ENCODE data around the gene LRRC43.

LRRC43 gene

GRCh38 chr12:122206976-122207375 is 24.1 kb downstream of the LRRC43 start:
- H3K4me3 ChIP-seq (ENCODE audit: low read length) = no peak overlapping the region
- DNase-seq (ENCODE audit: low read depth) = no peak
- no peak for TF ChIP-seq CTCF (conservative IDR thresholded peaks at IDR 0.05; ENCODE audit: low read length)

GRCh38 chr12:122207391-122207790 is 24.5 kb downstream of the LRRC43 start:
- H3K4me3 ChIP-seq (ENCODE audit: low read length) = no peak overlapping the region
- no peak for TF ChIP-seq CTCF (conservative IDR thresholded peaks at IDR 0.05; ENCODE audit: low read length)
- no peak for DNase-seq (ENCODE audit: low read depth)

GRCh38 chr12:122208073-122208820 is 25.3 kb downstream of the LRRC43 start:
- DNase-seq (ENCODE audit: low read depth) = no peak
- no peak for TF ChIP-seq CTCF (conservative IDR thresholded peaks at IDR 0.05; ENCODE audit: low read length)
- no peak overlapping the region for H3K4me3 ChIP-seq (ENCODE audit: low read length)

- H3K4me3 ChIP-seq (ENCODE audit: low read length) = no peak overlapping the region
- no peak for DNase-seq (ENCODE audit: low read depth)
- no peak for TF ChIP-seq CTCF (conservative IDR thresholded peaks at IDR 0.05; ENCODE audit: low read length)
These were observed 32.8 kb downstream of the LRRC43 start for GRCh38 chr12:122215771-122216170.

GRCh38 chr12:122216445-122216844 is 33.5 kb downstream of the LRRC43 start:
- H3K4me3 ChIP-seq (ENCODE audit: low read length) = no peak overlapping the region
- TF ChIP-seq CTCF (conservative IDR thresholded peaks at IDR 0.05; ENCODE audit: low read length) = no peak
- DNase-seq (ENCODE audit: low read depth) = no peak

- no peak for TF ChIP-seq CTCF (conservative IDR thresholded peaks at IDR 0.05; ENCODE audit: low read length)
- peak within 1 kb of the TSS; percentile 93 for H3K4me3 ChIP-seq (ENCODE audit: low read length)
- peak; percentile 99 for DNase-seq (ENCODE audit: low read depth)
These were observed 42.9 kb downstream of the LRRC43 start, which contains the start of gene DIABLO for GRCh38 chr12:122225683-122226365. Gene DIABLO (minus strand): TSS chr12:122226052. CDS start chr12:122226014, 38 bp downstream.

Data from AG10803 (cell line).